Stimulated activated CD8-positive, alpha-beta memory T cell treated with anti-CD3 and anti-CD28 coated beads, Interleukin-7, amount 100 ng/mL, for 1 hour (primary cell): ENCODE measurements around the gene CHST7.
"Not testable (repeated sequence)": the region's sequence is repeated elsewhere in the genome, so short reads cannot be mapped to it uniquely, and the experiment has no call there.

Experiments used
- DNase-seq, 2 donors: peaks; one replicate each; pipeline ENCODE4 v3.0.0-alpha.2; 2020; ENCODE audit warnings: low read depth in 2 of 2

CHST7 gene

GRCh38 chrX:46573331-46573891, at the start of gene CHST7:
TSS of gene CHST7 (plus strand) at chrX:46573765. CDS start at chrX:46573932, 167 bp downstream.
- peak in 1 of 2 donors; percentile 26 for DNase-seq

GRCh38 chrX:46528640-46529039, 44.9 kb upstream of the CHST7 start:
- not testable (repeated sequence) for DNase-seq

GRCh38 chrX:46529740-46530403, 43.7 kb upstream of the CHST7 start:
- not testable (repeated sequence) for DNase-seq

GRCh38 chrX:46530404-46530908, 43.1 kb upstream of the CHST7 start:
- not testable (repeated sequence) for DNase-seq

- DNase-seq: no peak
Measured at GRCh38 chrX:46531442-46531841, 42.1 kb upstream of the CHST7 start.

- DNase-seq: no peak
Measured at GRCh38 chrX:46543441-46543840, 30.1 kb upstream of the CHST7 start.

- DNase-seq: not testable (repeated sequence)
Measured at GRCh38 chrX:46544527-46544926, 29.0 kb upstream of the CHST7 start.

GRCh38 chrX:46545111-46546005, 28.2 kb upstream of the CHST7 start, which contains the start of gene ZNF674:
TSS of gene ZNF674 (minus strand) at chrX:46545421. CDS start at chrX:46542087, 3,334 bp downstream.
- peak; percentile 82 to 83 for DNase-seq

GRCh38 chrX:46547857-46548256, 25.7 kb upstream of the CHST7 start:
- no peak for DNase-seq

- no peak for DNase-seq
Measured at GRCh38 chrX:46549914-46550313, 23.7 kb upstream of the CHST7 start.

- DNase-seq: no peak
Measured at GRCh38 chrX:46551494-46552128, 22.0 kb upstream of the CHST7 start.

GRCh38 chrX:46553935-46554334, 19.6 kb upstream of the CHST7 start:
- no peak for DNase-seq

GRCh38 chrX:46554942-46555341, 18.6 kb upstream of the CHST7 start:
- DNase-seq: no peak

- no peak for DNase-seq
Measured at GRCh38 chrX:46559062-46559461, 14.5 kb upstream of the CHST7 start.

GRCh38 chrX:46561824-46562657, 11.5 kb upstream of the CHST7 start:
- DNase-seq: no peak

GRCh38 chrX:46567388-46567787, 6.2 kb upstream of the CHST7 start:
- DNase-seq: no peak

- DNase-seq: no peak
Measured at GRCh38 chrX:46569621-46570020, 3.9 kb upstream of the CHST7 start.

GRCh38 chrX:46571423-46572339, 1.9 kb upstream of the CHST7 start:
- no peak for DNase-seq

- DNase-seq: no peak
Measured at GRCh38 chrX:46572340-46572936, 1.1 kb upstream of the CHST7 start.
